Measurements from ENCODE around the gene MGAM2.

Gene MGAM2

GRCh38 chr7:142194201-142194600, 82.7 kb downstream of the MGAM2 start:
- H3K27ac ChIP-seq = no peak overlapping the region
- TF ChIP-seq ZFX (IDR thresholded peaks at IDR 0.05) = no peak

GRCh38 chr7:142196066-142196840, 84.7 kb downstream of the MGAM2 start:
- H3K27ac ChIP-seq = no peak overlapping the region
- TF ChIP-seq, protein P1, sequence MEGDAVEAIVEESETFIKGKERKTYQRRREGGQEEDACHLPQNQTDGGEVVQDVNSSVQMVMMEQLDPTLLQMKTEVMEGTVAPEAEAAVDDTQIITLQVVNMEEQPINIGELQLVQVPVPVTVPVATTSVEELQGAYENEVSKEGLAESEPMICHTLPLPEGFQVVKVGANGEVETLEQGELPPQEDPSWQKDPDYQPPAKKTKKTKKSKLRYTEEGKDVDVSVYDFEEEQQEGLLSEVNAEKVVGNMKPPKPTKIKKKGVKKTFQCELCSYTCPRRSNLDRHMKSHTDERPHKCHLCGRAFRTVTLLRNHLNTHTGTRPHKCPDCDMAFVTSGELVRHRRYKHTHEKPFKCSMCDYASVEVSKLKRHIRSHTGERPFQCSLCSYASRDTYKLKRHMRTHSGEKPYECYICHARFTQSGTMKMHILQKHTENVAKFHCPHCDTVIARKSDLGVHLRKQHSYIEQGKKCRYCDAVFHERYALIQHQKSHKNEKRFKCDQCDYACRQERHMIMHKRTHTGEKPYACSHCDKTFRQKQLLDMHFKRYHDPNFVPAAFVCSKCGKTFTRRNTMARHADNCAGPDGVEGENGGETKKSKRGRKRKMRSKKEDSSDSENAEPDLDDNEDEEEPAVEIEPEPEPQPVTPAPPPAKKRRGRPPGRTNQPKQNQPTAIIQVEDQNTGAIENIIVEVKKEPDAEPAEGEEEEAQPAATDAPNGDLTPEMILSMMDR (conservative IDR thresholded peaks at IDR 0.05) = no peak
- TF ChIP-seq ZFX (IDR thresholded peaks at IDR 0.05) = no peak

- TF ChIP-seq ZFX (IDR thresholded peaks at IDR 0.05) = no peak
- TF ChIP-seq, protein P1 (conservative IDR thresholded peaks at IDR 0.05) = no peak
- no peak overlapping the region for H3K27ac ChIP-seq
These were observed 88.7 kb downstream of the MGAM2 start for GRCh38 chr7:142200206-142200605.

DNA sequence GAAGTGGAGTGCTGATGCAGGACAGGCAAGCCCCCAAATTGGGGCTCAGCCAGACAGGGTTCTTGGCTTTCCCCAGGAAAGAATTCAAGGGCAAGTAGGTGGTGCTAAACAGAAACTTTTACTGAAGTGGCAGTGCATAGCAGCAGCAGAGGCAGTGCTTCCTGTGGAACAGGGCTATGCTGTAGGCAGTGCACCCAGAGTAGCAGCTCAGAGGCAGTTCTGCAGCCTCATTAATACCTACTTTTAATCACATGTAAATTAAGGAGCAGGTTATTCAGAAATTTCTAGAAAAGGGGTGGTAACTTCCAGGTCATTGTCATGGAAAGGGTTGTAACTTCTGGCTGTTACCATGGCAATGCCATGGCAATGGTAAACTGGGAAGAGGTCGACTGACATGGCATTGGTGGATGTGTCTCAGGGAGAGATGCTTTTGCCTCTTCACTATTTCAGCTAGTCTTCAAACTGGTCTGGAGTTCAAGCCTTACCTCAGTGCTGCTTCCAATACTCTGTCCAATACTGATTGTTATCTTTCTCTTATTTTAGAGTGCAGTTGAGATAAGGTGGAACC, 117.1 kb downstream of the MGAM2 start:
- TF ChIP-seq, protein P1 (conservative IDR thresholded peaks at IDR 0.05) = no peak
- no peak for TF ChIP-seq ZFX (IDR thresholded peaks at IDR 0.05)
- H3K27ac ChIP-seq = no peak overlapping the region

DNA sequence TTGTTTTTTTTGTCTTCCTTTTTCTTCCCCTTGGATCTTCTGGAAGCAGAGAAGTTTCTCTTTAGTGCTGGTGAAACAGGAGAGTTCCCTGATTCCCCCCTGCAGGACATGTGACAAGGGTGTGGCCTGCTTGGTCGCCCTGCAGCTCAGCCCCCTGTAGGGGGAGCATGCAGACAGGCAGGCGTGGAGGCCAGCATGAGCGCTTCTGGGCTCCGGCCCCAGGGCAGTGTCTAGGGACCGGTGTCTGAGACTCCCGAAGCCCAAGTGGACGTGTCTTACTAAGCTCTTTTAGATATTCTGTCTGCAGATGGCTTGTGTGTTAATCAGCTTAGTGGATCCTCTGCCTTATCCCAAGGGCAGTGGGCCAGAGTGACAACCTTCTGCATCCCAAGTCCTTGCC, 120.2 kb downstream of the MGAM2 start:
- H3K27ac ChIP-seq = no peak overlapping the region
- TF ChIP-seq, protein P1 (conservative IDR thresholded peaks at IDR 0.05) = peak; percentile 40
- TF ChIP-seq ZFX (IDR thresholded peaks at IDR 0.05) = no peak

- H3K27ac ChIP-seq = no peak overlapping the region
- TF ChIP-seq ZFX (IDR thresholded peaks at IDR 0.05) = no peak
- TF ChIP-seq, protein P1 (conservative IDR thresholded peaks at IDR 0.05) = no peak
These were observed 129.0 kb downstream of the MGAM2 start for GRCh38 chr7:142240546-142240945.

GRCh38 chr7:142243823-142244222, 132.3 kb downstream of the MGAM2 start:
- TF ChIP-seq, protein P1 (conservative IDR thresholded peaks at IDR 0.05) = no peak
- no peak for TF ChIP-seq ZFX (IDR thresholded peaks at IDR 0.05)
- H3K27ac ChIP-seq = no peak overlapping the region
